Activated CD4-positive, alpha-beta T cell treated with anti-CD3 and anti-CD28 coated beads, Interleukin-2, Interleukin-4, amounts not matched to agents 100 ng/mL and 50 ng/mL, durations not matched to agents 16 hours and 8 hours (primary cell): ENCODE results near the gene MTUS2.

ENCODE experiments used
- DNase-seq: peaks from one replicate; pipeline ENCODE4 v3.0.0-alpha.2; 2020; ENCODE audit warnings: low spot score

Gene MTUS2

DNA sequence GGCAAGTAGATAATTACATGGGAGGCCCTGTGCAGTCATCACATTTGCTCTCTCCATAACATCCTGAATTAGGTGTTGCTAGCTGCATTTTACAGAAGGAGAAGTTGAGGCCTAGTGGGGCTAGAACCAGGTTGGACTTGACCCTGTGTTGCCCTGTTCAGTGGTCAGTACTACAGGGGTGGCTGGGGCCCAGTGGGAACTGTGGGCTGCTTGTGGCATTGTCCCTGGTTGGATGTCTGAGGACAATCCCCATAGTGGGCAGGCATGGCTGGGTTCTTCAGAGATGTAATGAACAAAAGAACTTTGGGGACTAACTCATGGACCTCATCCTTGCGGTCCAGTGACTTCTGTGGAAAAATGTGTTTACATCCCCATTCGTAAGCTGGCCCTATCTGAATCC, 38.9 kb downstream of the MTUS2 start:
- DNase-seq = no peak

DNA sequence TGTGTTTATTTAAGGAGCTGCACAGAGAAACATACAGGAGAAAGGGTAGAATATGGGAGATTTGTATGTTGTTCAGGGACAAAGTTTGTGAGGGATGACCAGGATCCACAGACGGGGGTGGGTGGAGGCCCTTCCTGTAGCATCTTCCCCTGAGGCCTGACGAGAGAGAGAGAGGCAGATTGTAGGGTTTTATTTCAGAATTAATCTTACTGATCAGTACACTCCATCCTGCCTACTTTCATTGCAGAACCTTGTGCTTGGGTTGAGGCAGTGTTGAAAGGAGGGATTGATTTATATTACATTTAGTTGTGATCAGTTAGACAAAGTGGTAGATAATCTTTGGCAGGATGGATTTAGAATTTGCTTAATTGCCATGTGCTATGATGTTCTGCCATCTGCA, 39.6 kb downstream of the MTUS2 start:
- no peak for DNase-seq

- no peak for DNase-seq
These were observed 44.4 kb downstream of the MTUS2 start for GRCh38 chr13:28864544-28864943.

GRCh38 chr13:28865149-28865744, 45.1 kb downstream of the MTUS2 start:
- DNase-seq = no peak

- no peak for DNase-seq
These were observed 45.8 kb downstream of the MTUS2 start for GRCh38 chr13:28865951-28866350.

GRCh38 chr13:28866932-28867331, 46.8 kb downstream of the MTUS2 start:
- DNase-seq = no peak

DNA sequence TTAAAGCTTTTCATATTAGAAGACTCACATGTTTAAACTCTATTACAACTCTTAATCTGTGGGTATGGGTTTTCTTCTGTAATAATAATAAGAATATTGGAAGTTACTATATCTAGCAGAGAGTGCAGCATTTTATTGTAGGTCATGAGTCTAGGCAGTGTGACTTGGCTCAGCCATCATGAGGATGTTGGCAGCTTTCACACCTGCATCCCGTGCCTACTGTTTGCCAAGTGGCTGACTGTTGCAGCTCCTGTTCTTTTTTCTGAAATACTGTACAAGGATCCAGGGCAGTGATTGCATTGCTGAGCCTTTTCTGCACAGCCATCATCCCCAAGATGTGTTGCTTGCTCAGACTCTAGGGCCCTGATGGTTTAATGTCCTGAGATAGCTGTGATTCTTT, 47.4 kb downstream of the MTUS2 start:
- DNase-seq = no peak

DNA sequence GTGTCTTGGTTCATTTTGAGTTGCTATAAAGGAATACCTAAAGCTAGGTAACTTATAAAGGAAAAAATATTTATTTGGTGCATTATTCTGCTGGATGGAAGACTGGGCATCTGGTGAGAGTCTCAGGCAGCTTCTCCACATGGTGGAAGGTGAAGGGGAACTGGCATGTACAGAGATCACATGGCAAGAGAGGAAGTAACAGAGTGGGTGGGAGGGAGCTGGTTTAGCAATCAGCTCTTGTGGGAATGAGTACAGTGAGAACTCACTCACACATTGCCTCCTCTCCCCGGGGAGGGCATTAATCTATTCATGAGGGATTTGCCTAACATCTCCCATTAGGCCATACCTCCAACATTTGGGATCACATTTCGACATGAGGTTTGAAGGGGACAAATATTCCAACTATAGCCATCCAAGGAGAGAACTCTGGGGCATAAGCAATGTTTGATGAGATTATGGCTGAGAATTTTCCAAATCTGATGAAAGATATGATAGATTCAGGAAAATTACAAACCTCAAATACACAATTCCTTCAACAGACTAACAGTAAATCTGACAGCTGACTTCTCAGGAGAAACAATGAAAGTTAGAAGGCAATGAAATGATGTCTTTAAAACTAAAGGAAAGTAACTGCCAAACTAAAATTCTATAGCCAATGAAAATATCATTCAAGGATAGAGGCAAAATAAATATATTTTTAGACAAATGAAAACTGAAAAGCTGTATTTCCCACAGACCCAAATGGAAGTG, 52.5 kb downstream of the MTUS2 start:
- no peak for DNase-seq

DNA sequence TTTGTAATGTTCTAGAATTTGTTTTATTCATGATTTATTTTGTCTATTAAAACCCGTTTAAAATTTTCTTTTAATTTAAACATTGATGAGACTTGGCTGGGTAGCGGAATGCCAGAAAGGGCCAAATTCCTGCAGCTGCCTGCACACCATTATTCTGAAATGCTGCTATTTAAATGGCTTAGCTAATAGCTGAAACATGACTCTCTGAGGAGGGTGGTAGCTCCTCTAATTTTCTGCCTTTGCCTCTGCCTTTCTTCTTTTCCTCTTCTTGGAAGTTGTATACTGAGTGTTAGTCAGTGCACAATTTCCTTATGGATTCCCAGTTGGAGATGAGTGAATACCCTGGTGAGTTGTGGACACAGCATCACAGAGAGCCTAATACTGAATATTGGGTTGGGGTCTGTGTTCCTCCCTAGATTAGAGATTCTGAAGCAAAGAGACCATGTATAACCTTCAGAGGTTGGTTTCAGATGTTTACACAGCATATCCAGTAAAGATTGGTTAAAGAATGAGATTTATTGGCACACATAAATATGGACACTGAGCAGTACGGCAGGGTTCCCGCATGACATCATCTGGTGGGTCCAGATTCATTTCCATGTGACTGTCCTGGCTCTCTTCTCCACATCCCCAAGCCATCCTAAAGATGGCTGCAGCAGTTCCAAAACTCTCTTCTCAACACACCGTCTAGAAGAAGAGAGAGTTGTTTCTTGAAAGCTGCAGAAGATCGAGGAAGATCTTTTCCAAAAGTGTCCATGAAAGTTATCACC, 55.9 kb downstream of the MTUS2 start:
- no peak for DNase-seq

DNA sequence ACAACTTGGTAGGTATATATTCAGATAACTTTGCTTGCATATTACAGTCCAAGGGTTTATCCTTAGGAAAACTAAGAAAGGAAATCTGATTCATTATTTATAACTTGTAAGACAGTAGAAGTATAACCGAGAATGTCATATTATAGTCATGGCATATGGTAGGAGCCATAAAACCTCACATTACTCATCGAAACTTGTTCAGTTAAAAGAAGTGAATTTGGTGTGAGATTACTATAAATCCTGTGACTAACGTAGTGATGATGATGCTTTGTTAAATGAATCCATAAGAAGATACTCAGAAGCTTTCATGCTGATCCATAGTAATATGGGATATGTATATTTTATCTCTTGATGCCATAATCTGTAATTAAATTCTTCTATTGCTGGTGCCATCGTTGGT, 57.3 kb downstream of the MTUS2 start:
- DNase-seq = no peak

- DNase-seq = no peak
These were observed 65.0 kb downstream of the MTUS2 start for GRCh38 chr13:28885181-28885580.

DNA sequence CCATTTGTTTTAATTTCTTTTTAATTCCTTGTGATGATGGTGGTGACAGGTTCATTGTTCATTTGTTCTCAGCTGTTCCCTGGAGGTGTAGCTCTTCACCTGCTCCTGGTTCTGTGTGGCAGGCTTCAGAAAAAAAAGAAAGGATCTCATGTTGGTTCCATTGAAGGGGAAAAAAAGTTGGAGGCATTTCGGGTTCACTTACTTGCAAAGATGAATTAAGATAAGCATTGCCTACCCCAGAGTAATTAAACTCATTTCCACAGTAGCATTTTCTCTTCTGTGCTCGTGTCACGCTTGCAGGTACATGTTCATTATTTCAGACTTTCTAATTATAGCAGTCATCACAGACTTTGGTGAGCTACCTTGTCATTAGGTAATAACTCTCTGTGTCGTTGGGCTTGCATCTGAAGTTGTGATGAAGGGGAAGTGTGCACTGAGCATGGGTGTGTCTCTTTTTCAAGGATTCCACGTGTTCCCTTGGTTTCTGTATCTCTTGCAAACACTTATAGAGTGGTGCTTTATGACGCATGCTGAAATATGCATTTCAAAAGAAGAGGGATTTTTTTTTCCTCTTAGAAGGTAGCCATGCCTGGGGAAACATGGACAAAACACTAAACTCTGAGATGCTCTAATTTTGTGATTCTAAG, 69.1 kb downstream of the MTUS2 start:
- DNase-seq = no peak

DNA sequence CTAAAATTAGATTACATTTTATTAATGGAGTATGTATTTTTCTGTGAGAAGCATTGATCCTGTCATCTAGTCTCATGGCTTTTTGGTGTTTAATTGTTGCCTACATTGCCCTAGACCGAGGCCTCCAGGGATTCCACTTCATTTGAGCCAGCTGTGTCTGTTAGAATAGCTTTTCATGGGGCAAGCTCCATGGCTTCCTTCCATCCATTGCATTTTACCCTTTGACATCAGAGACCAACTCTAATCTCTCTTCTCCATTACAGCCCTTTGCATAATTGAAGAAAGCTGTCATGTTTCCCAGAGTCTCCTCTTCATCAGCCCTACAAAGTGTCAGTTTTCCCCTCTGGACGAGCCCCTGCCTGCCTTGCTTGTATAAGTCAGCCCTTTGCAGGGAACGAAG, 70.6 kb downstream of the MTUS2 start:
- DNase-seq = no peak

- no peak for DNase-seq
These were observed 97.9 kb downstream of the MTUS2 start for GRCh38 chr13:28918030-28918429.

DNA sequence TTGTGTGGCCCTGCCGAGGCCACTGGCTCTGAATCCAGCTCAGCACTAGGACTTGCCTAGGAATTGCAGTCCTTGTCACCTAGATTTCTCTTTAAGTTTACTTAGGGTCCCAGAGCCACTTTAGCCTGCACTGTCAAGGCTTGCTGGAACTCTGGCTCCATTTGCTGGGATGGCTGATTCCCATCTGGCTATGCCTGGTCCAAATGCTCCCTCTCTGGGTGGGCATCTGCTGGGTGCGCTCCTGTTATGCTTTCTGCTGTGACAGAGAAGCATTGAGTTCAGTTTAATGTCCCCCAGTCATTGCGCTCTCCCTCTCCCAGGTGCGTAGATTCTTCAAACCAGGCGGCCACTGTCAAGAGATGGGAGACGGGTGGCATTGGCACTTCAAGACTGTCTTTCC, 102.2 kb downstream of the MTUS2 start:
- no peak for DNase-seq

- no peak for DNase-seq
These were observed 115.0 kb downstream of the MTUS2 start for GRCh38 chr13:28935104-28935503.

- no peak for DNase-seq
These were observed 122.8 kb downstream of the MTUS2 start for GRCh38 chr13:28942906-28943305.

DNA sequence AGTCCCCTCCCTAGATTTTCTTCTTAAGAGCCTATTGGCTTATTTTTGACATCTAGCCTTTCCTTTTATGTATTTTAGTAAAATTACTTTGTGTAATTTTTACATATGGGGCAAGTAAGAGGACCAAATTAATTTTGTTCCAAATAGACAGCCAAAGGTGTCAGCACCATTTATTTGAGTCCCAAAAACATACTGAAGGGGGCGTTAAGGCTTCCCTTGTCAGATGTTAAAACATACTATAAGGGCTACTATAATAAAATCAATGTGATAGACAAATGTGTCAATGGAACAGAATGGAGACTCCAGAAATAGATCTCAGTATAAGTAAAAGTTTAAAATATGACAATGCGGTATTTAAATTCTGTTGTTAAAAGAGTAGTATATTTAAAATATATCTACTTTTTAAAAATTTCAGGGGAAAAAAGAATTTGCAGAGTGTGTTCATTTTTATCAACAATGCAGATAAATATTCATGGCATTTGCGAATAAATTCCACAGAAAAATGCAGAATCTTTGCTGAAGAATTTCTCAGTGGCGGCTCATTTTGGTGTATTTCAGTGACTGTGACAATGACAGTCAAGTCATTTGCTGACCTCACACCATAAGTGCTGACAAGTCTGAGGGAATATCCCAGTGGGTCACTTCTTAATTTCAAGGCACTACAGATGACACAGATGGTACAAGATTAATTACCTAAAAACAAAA, 133.7 kb downstream of the MTUS2 start:
- DNase-seq = no peak

DNA sequence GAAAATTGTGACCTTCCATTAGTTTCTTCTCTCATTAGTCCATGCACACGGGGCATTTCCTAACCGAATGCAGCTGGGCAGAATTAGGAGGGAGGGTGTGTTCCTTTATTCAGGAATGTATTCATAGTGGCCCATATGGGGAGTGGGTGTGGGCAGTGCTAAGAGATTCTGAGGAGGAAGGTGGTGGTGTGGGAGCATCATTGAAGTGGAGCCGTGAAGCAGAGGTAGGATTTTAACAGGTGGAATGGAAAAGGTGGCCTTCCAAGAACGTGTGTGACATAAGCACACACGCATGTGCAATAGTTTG, 134.2 kb downstream of the MTUS2 start:
- DNase-seq = no peak

GRCh38 chr13:28954810-28955209, 134.7 kb downstream of the MTUS2 start:
- no peak for DNase-seq

- no peak for DNase-seq
These were observed 135.3 kb downstream of the MTUS2 start for GRCh38 chr13:28955264-28955966.

DNA sequence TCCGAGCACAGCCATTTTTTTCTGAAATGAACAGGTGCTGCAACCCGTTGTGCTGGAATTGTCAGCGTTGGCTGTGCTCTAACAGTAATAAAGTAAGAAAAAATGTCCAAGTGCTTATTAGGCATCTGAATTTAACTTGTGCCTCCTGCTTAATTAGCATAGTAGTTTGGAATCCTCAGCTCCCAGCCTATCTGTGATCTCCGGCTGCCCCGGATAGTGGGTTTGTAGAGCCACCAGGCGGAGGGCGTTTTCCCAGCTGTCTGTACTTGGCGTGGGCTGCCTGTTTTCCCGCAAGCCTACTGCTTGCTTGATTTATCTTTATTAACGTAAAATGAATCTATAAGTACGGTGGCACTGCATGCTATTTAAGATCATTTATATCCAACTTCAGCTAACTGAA, 137.9 kb downstream of the MTUS2 start:
- DNase-seq = no peak
